Transverse colon (tissue), 4 donors: Measurements from ENCODE around the gene NTRK3. TPM values are rescaled to one million over a fixed set of nuclear protein-coding genes. Genes with fewer than 3 reads are reported as not detected.

Source experiments
- DNase-seq: peaks from one replicate; pipeline ENCODE4 v3.0.0-alpha.2; 2019
- H3K27ac ChIP-seq, 4 donors: fragments of 200-600 bp; sonication (generic); 2 replicates each; pipeline ENCODE4 v1.5.1; 2016 to 2018; ENCODE audit warnings: inconsistent platforms in 4 of 4
- H3K27me3 ChIP-seq: fragments of 200-600 bp; sonication (generic); 2 replicates; pipeline ENCODE4 v1.5.1; 2017; ENCODE audit warnings: inconsistent platforms
- H3K36me3 ChIP-seq, 4 donors: fragments of 200-600 bp; sonication (generic); 2 replicates each; pipeline ENCODE4 v1.5.1; 2017 to 2019; ENCODE audit warnings: inconsistent platforms in 4 of 4
- H3K4me1 ChIP-seq, 4 donors: fragments of 200-600 bp; sonication (generic); 2 replicates each; pipeline ENCODE4 v1.5.1; 2017 to 2020; ENCODE audit warnings: inconsistent platforms in 4 of 4
- H3K4me3 ChIP-seq, 4 donors: fragments of 200-600 bp; sonication (generic); 1 replicate in 1 of 4; 2 replicates in 3 of 4; pipeline versions ENCODE4 v1.5.1 to v1.6.1; 2017 to 2019; ENCODE audit warnings: inconsistent platforms in 4 of 4
- H3K9me3 ChIP-seq, 2 donors: fragments of 200-600 bp; sonication (generic); 2 replicates each; pipeline ENCODE4 v1.5.1; 2017 to 2019; ENCODE audit warnings: inconsistent platforms in 2 of 2
- CTCF ChIP-seq, 5 experiments: fragments of 200-600 bp in 3 of 5; fragments of 450-650 bp in 2 of 5; sonication (generic) in 3 of 5; IDR thresholded peaks; 1 replicate in 2 of 5; 2 replicates in 3 of 5; pipeline ENCODE4 v1.5.1; 2016 to 2017; ENCODE audit warnings: antibody characterized with exemption in 5 of 5, inconsistent platforms in 3 of 5, mild to moderate bottlenecking in 2 of 5, moderate library complexity in 1 of 5
- EP300 ChIP-seq: sonication (generic); formaldehyde crosslinking; IDR thresholded peaks from one replicate; pipeline ENCODE4 v1.6.1; 2017; ENCODE audit warnings: antibody characterized with exemption, low read depth
- POLR2A ChIP-seq: fragments of 450-650 bp; IDR thresholded peaks from one replicate; pipeline ENCODE4 v1.6.1; 2016; ENCODE audit warnings: antibody characterized with exemption, mild to moderate bottlenecking, moderate library complexity
- POLR2AphosphoS5 ChIP-seq, 3 donors: sonication (generic); formaldehyde crosslinking; IDR thresholded peaks; one replicate each; pipeline ENCODE4 v1.6.1; 2016; ENCODE audit warnings: antibody characterized with exemption in 3 of 3
- WGBS, 2 donors: methylation state at CpG; one replicate each; pipeline ENCODE4 v1.1.5; 2018; ENCODE audit warnings: low coverage in 1 of 2; 5-methylcytosine and 5-hydroxymethylcytosine counted together
- in situ Hi-C, 4 donors: fragments of 200-750 bp; cut with MboI; loops; one replicate each; pipeline versions ENCODE4 v1.15.0 to v1.15.1; 2017; ENCODE audit warnings: low sequenced_read_pairs in 3 of 4, low pct_ligation_motif_present in 1 of 4, low pct_unique_long_range_greater_than_20kb in 1 of 4
- intact Hi-C: fragments of 100-400 bp; cut with DNase I; formaldehyde crosslinking; loops from one replicate; pipeline ENCODE4 v1.15.1; 2023; ENCODE audit warnings: low total_unique reads
- total RNA-seq, 4 donors: library from RNA; depleted of rRNA; stranded (reverse); fragments of >200 nt; gene quantifications; one replicate each; pipeline ENCODE4 v1.1.0, GENCODE V29; 2016

The NTRK3 gene
- total RNA-seq, 4 donors from 2014 or later: 1.1 to 2.8 (median 2.4) TPM

GRCh38 chr15:88178631-88179030 lies 77.9 kb downstream of the NTRK3 start:
- no peak for TF ChIP-seq POLR2AphosphoS5 (IDR thresholded peaks at IDR 0.05)
- Histone ChIP-seq H3K27me3 (no peaks in the 10 kb centered on the region), H3K4me3 (no peak overlapping the region), H3K36me3 (no peaks in the 10 kb centered on the region), H3K27ac (no peak overlapping the region), H3K4me1 (no peaks in the 10 kb centered on the region), H3K9me3 (no peaks in the 10 kb centered on the region)
- no peak for DNase-seq
- WGBS, 2 donors: 63 to 69% methylated on average over 5 of the region's 5 CpGs
- intact Hi-C loops: no loop called here
- in situ Hi-C loops: no loop called here

GRCh38 chr15:88177451-88177850 lies 79.1 kb downstream of the NTRK3 start:
- in situ Hi-C loops: no loop called here
- no peak for DNase-seq

GRCh38 chr15:88174571-88174970 lies 82.0 kb downstream of the NTRK3 start:
- 42% methylated on average over 4 of the region's 4 CpGs; no CpG with 5 or more reads in 1 of the 2 donors for WGBS, 2 donors

More at GRCh38 chr15:88177451-88177850, 79.1 kb downstream of the NTRK3 start:
- H3K4me1 ChIP-seq: no peaks in the 10 kb centered on the region
- no peaks in the 10 kb centered on the region for H3K36me3 ChIP-seq
- TF ChIP-seq CTCF (IDR thresholded peaks at IDR 0.05): no peak
- TF ChIP-seq POLR2A: no peak
- TF ChIP-seq EP300: no peak
- TF ChIP-seq POLR2AphosphoS5 (IDR thresholded peaks at IDR 0.05): no peak
- no peaks in the 10 kb centered on the region for H3K27me3 ChIP-seq
- no peaks in the 10 kb centered on the region for H3K9me3 ChIP-seq
- intact Hi-C loops: no loop called here
- no peak overlapping the region for H3K27ac ChIP-seq
- WGBS, 2 donors: 50 to 75% methylated on average over 1 of the region's 1 CpG
- H3K4me3 ChIP-seq: no peak overlapping the region

GRCh38 chr15:88166082-88166993 lies 90.2 kb downstream of the NTRK3 start:
- Histone ChIP-seq H3K4me3 (no peak overlapping the region), H3K27me3 (no peaks in the 10 kb centered on the region), H3K36me3 (no peaks in the 10 kb centered on the region), H3K4me1 (no peaks in the 10 kb centered on the region), H3K27ac (no peak overlapping the region), H3K9me3 (no peaks in the 10 kb centered on the region)
- TF ChIP-seq EP300 (no peak), POLR2AphosphoS5 (IDR thresholded peaks at IDR 0.05) (no peak), POLR2A (no peak), CTCF (IDR thresholded peaks at IDR 0.05) (no peak)
- 23 to 62% methylated on average over 2 to 9 of the region's 9 CpGs for WGBS, 2 donors
- in situ Hi-C loops (no loop called here), intact Hi-C loops (no loop called here)
- no peak for DNase-seq

More at GRCh38 chr15:88174571-88174970, 82.0 kb downstream of the NTRK3 start:
- H3K27me3 ChIP-seq: no peaks in the 10 kb centered on the region
- TF ChIP-seq POLR2AphosphoS5 (IDR thresholded peaks at IDR 0.05) (no peak), POLR2A (no peak), EP300 (no peak), CTCF (IDR thresholded peaks at IDR 0.05) (no peak)
- no peak overlapping the region for H3K4me3 ChIP-seq
- H3K4me1 ChIP-seq: no peaks in the 10 kb centered on the region
- no peaks in the 10 kb centered on the region for H3K9me3 ChIP-seq
- H3K36me3 ChIP-seq: no peaks in the 10 kb centered on the region
- no peak overlapping the region for H3K27ac ChIP-seq
- no peak for DNase-seq
- in situ Hi-C loops: no loop called here
- intact Hi-C loops: loop anchor here (5.0 kb wide), 1 partner anchor 1093 kb away; no protein-coding TSS in a partner anchor
